Measurements from ENCODE around the gene FNDC3A.

Gene FNDC3A

GRCh38 chr13:48983331-48983730, 7.6 kb downstream of the FNDC3A start:
- no peak overlapping the region for H3K4me3 ChIP-seq (ENCODE audit: low read length in 2 of 2)
- no peak for DNase-seq (ENCODE audit: low spot score)
- H2BK120ac ChIP-seq (ENCODE audit: low read depth, low read length): no peak overlapping the region
- H3K14ac ChIP-seq (ENCODE audit: low read length): no peak overlapping the region
- no peak overlapping the region for H3K4me2 ChIP-seq (ENCODE audit: insufficient read depth, low read length, poor library complexity, severe bottlenecking)
- H3K9ac ChIP-seq (ENCODE audit: low read depth, low read length, poor library complexity): no peak overlapping the region
- H3K27ac ChIP-seq (replicated peaks; ENCODE audit: low read length): no peak overlapping the region
- WGBS, 2 donors (ENCODE audit: extremely low coverage in 2 of 2, insufficient read length in 2 of 2, insufficient replicate concordance in 1 of 2): no CpG with 5 or more reads among the region's 1 CpG
- no peak overlapping the region for H3K4ac ChIP-seq (ENCODE audit: low read length)
- H2BK12ac ChIP-seq (ENCODE audit: low read length): no peak overlapping the region
- peaks cover 0 to 3% of the 10 kb centered on the region in 2 donors for H3K9me3 ChIP-seq (replicated peaks in 1 of 2; ENCODE audit: control insufficient read depth in 2 of 2, insufficient read depth in 1 of 2, low read depth in 1 of 2, low read length in 2 of 2)
- H3K4me1 ChIP-seq (ENCODE audit: control insufficient read depth in 2 of 2, insufficient read depth in 1 of 2, low read depth in 1 of 2, low read length in 2 of 2): peaks cover 0 to 4% of the 10 kb centered on the region in 2 donors
- no peak overlapping the region for H2BK5ac ChIP-seq (ENCODE audit: low read length)
- no peak overlapping the region for H4K91ac ChIP-seq (ENCODE audit: low read depth, low read length, poor library complexity)
- no peak overlapping the region for H3K23ac ChIP-seq (ENCODE audit: low read depth, low read length, poor library complexity)
- no peaks in the 10 kb centered on the region for H3K79me1 ChIP-seq (ENCODE audit: low read depth, low read length)
- no peak overlapping the region for H2BK15ac ChIP-seq (ENCODE audit: low read length)
- H3K27me3 ChIP-seq (ENCODE audit: control insufficient read depth in 3 of 3, insufficient read depth in 3 of 3, low read depth in 1 of 3, low read length in 3 of 3): no peaks in the 10 kb centered on the region
- H3K36me3 ChIP-seq (replicated peaks in 1 of 2; ENCODE audit: control insufficient read depth in 2 of 2, insufficient read depth in 2 of 2, low read length in 2 of 2): no peaks in the 10 kb centered on the region
- H2AFZ ChIP-seq (ENCODE audit: low read length): no peak overlapping the region
- no peak overlapping the region for H2AK5ac ChIP-seq (ENCODE audit: low read depth, low read length)
- no peak overlapping the region for H4K8ac ChIP-seq (ENCODE audit: low read depth, low read length)
- H3K18ac ChIP-seq (ENCODE audit: low read length): no peak overlapping the region

GRCh38 chr13:48985756-48986155, 10.0 kb downstream of the FNDC3A start:
- DNase-seq (ENCODE audit: low spot score): no peak
- Histone ChIP-seq H4K91ac (ENCODE audit: low read depth, low read length, poor library complexity) (no peak overlapping the region), H2AFZ (ENCODE audit: low read length) (no peak overlapping the region), H2BK5ac (ENCODE audit: low read length) (no peak overlapping the region), H3K18ac (ENCODE audit: low read length) (no peak overlapping the region), H4K8ac (ENCODE audit: low read depth, low read length) (no peak overlapping the region), H3K9me3 (replicated peaks in 1 of 2; ENCODE audit: control insufficient read depth in 2 of 2, insufficient read depth in 1 of 2, low read depth in 1 of 2, low read length in 2 of 2) (peaks cover 0 to 5% of the 10 kb centered on the region in 2 donors), H3K14ac (ENCODE audit: low read length) (no peak overlapping the region), H3K36me3 (replicated peaks in 1 of 2; ENCODE audit: control insufficient read depth in 2 of 2, insufficient read depth in 2 of 2, low read length in 2 of 2) (no peaks in the 10 kb centered on the region), H3K4me1 (ENCODE audit: control insufficient read depth in 2 of 2, insufficient read depth in 1 of 2, low read depth in 1 of 2, low read length in 2 of 2) (no peaks in the 10 kb centered on the region), H3K4me2 (ENCODE audit: insufficient read depth, low read length, poor library complexity, severe bottlenecking) (no peak overlapping the region), H3K27ac (replicated peaks; ENCODE audit: low read length) (no peak overlapping the region), H2BK15ac (ENCODE audit: low read length) (no peak overlapping the region), H3K27me3 (ENCODE audit: control insufficient read depth in 3 of 3, insufficient read depth in 3 of 3, low read depth in 1 of 3, low read length in 3 of 3) (no peaks in the 10 kb centered on the region), H2AK5ac (ENCODE audit: low read depth, low read length) (no peak overlapping the region), H2BK12ac (ENCODE audit: low read length) (no peak overlapping the region), H2BK120ac (ENCODE audit: low read depth, low read length) (no peak overlapping the region), H3K79me1 (ENCODE audit: low read depth, low read length) (no peaks in the 10 kb centered on the region), H3K23ac (ENCODE audit: low read depth, low read length, poor library complexity) (no peak overlapping the region), H3K4me3 (ENCODE audit: low read length in 2 of 2) (no peak overlapping the region), H3K9ac (ENCODE audit: low read depth, low read length, poor library complexity) (no peak overlapping the region), H3K4ac (ENCODE audit: low read length) (no peak overlapping the region)
- no CpG with 5 or more reads among the region's 2 CpGs for WGBS, 2 donors (ENCODE audit: extremely low coverage in 2 of 2, insufficient read length in 2 of 2, insufficient replicate concordance in 1 of 2)

- no peak for DNase-seq (ENCODE audit: low spot score)
- no peak overlapping the region for H3K4me3 ChIP-seq (ENCODE audit: low read length in 2 of 2)
- H4K91ac ChIP-seq (ENCODE audit: low read depth, low read length, poor library complexity): no peak overlapping the region
- peaks cover 0 to 1% of the 10 kb centered on the region in 2 donors for H3K36me3 ChIP-seq (replicated peaks in 1 of 2; ENCODE audit: control insufficient read depth in 2 of 2, insufficient read depth in 2 of 2, low read length in 2 of 2)
- no peak overlapping the region for H3K27ac ChIP-seq (replicated peaks; ENCODE audit: low read length)
- no peak overlapping the region for H2AFZ ChIP-seq (ENCODE audit: low read length)
- no peak overlapping the region for H3K9ac ChIP-seq (ENCODE audit: low read depth, low read length, poor library complexity)
- no peak overlapping the region for H2AK5ac ChIP-seq (ENCODE audit: low read depth, low read length)
- H3K4me1 ChIP-seq (ENCODE audit: control insufficient read depth in 2 of 2, insufficient read depth in 1 of 2, low read depth in 1 of 2, low read length in 2 of 2): no peaks in the 10 kb centered on the region
- no peak overlapping the region for H4K8ac ChIP-seq (ENCODE audit: low read depth, low read length)
- no peak overlapping the region for H2BK5ac ChIP-seq (ENCODE audit: low read length)
- no peaks in the 10 kb centered on the region for H3K79me1 ChIP-seq (ENCODE audit: low read depth, low read length)
- no peak overlapping the region for H2BK12ac ChIP-seq (ENCODE audit: low read length)
- no peak overlapping the region for H3K23ac ChIP-seq (ENCODE audit: low read depth, low read length, poor library complexity)
- no peak overlapping the region for H3K4ac ChIP-seq (ENCODE audit: low read length)
- no peak overlapping the region for H2BK15ac ChIP-seq (ENCODE audit: low read length)
- H3K18ac ChIP-seq (ENCODE audit: low read length): no peak overlapping the region
- H2BK120ac ChIP-seq (ENCODE audit: low read depth, low read length): no peak overlapping the region
- peaks cover 0 to 10% of the 10 kb centered on the region in 2 donors for H3K9me3 ChIP-seq (replicated peaks in 1 of 2; ENCODE audit: control insufficient read depth in 2 of 2, insufficient read depth in 1 of 2, low read depth in 1 of 2, low read length in 2 of 2)
- WGBS, 2 donors (ENCODE audit: extremely low coverage in 2 of 2, insufficient read length in 2 of 2, insufficient replicate concordance in 1 of 2): no CpG with 5 or more reads among the region's 1 CpG
- no peak overlapping the region for H3K14ac ChIP-seq (ENCODE audit: low read length)
- H3K27me3 ChIP-seq (ENCODE audit: control insufficient read depth in 3 of 3, insufficient read depth in 3 of 3, low read depth in 1 of 3, low read length in 3 of 3): no peaks in the 10 kb centered on the region
- H3K4me2 ChIP-seq (ENCODE audit: insufficient read depth, low read length, poor library complexity, severe bottlenecking): no peak overlapping the region
Observed at GRCh38 chr13:48990900-48991299, 15.2 kb downstream of the FNDC3A start.

DNA sequence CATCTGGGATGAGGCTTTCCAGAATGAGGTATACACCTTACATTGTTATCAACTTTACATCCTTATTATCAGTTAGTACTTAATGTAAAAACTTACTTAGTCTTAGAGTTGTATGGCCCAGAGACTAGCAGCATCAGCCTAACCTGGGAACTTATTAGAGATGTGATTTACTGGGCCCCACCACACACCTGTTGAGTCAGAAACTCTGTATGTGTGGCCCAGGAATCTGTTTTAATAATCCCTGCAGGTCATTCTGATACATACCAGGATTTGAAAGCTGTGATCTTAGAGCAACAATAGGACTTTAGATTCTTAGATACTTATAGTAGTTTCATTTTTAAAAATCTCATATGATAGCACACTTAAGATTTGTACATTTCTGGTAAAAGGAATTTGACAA, 17.4 kb downstream of the FNDC3A start:
- no peak overlapping the region for H3K4me2 ChIP-seq (ENCODE audit: insufficient read depth, low read length, poor library complexity, severe bottlenecking)
- no peak overlapping the region for H2BK15ac ChIP-seq (ENCODE audit: low read length)
- H3K4ac ChIP-seq (ENCODE audit: low read length): no peak overlapping the region
- no peak for DNase-seq (ENCODE audit: low spot score)
- H3K23ac ChIP-seq (ENCODE audit: low read depth, low read length, poor library complexity): no peak overlapping the region
- H4K8ac ChIP-seq (ENCODE audit: low read depth, low read length): no peak overlapping the region
- H3K9me3 ChIP-seq (replicated peaks in 1 of 2; ENCODE audit: control insufficient read depth in 2 of 2, insufficient read depth in 1 of 2, low read depth in 1 of 2, low read length in 2 of 2): peaks cover 0 to 21% of the 10 kb centered on the region in 2 donors
- H2AFZ ChIP-seq (ENCODE audit: low read length): no peak overlapping the region
- H4K91ac ChIP-seq (ENCODE audit: low read depth, low read length, poor library complexity): no peak overlapping the region
- no peak overlapping the region for H3K27ac ChIP-seq (replicated peaks; ENCODE audit: low read length)
- H3K79me1 ChIP-seq (ENCODE audit: low read depth, low read length): no peaks in the 10 kb centered on the region
- no peak overlapping the region for H3K9ac ChIP-seq (ENCODE audit: low read depth, low read length, poor library complexity)
- no peak overlapping the region for H2AK5ac ChIP-seq (ENCODE audit: low read depth, low read length)
- no peak overlapping the region for H3K14ac ChIP-seq (ENCODE audit: low read length)
- H3K4me3 ChIP-seq (ENCODE audit: low read length in 2 of 2): no peak overlapping the region
- H3K27me3 ChIP-seq (ENCODE audit: control insufficient read depth in 3 of 3, insufficient read depth in 3 of 3, low read depth in 1 of 3, low read length in 3 of 3): no peaks in the 10 kb centered on the region
- no peak overlapping the region for H3K18ac ChIP-seq (ENCODE audit: low read length)
- H2BK120ac ChIP-seq (ENCODE audit: low read depth, low read length): no peak overlapping the region
- H3K36me3 ChIP-seq (replicated peaks in 1 of 2; ENCODE audit: control insufficient read depth in 2 of 2, insufficient read depth in 2 of 2, low read length in 2 of 2): peaks cover 0 to 6% of the 10 kb centered on the region in 2 donors
- H2BK12ac ChIP-seq (ENCODE audit: low read length): no peak overlapping the region
- no peak overlapping the region for H2BK5ac ChIP-seq (ENCODE audit: low read length)
- H3K4me1 ChIP-seq (ENCODE audit: control insufficient read depth in 2 of 2, insufficient read depth in 1 of 2, low read depth in 1 of 2, low read length in 2 of 2): no peaks in the 10 kb centered on the region
